Ishikawa (cell line): Measurements from ENCODE around the gene C11orf54.

ENCODE experiments used
- CEBPB ChIP-seq: IDR thresholded peaks from 2 replicates; pipeline ENCODE4 v1.6.1; 2012
- CREB1 ChIP-seq: IDR thresholded peaks from 2 replicates; pipeline ENCODE4 v1.6.1; 2012; ENCODE audit warnings: low read depth
- EGR1 ChIP-seq: IDR thresholded peaks from 2 replicates; pipeline ENCODE4 v1.6.1; 2012
- EP300 ChIP-seq: IDR thresholded peaks from 2 replicates; pipeline ENCODE4 v1.6.1; 2012; ENCODE audit warnings: borderline replicate concordance
- FOXM1 ChIP-seq: IDR thresholded peaks from 2 replicates; pipeline ENCODE4 v1.6.1; 2012; ENCODE audit warnings: low read depth, borderline replicate concordance
- NFIC ChIP-seq: IDR thresholded peaks from 2 replicates; pipeline ENCODE4 v1.6.1; 2012
- RAD21 ChIP-seq: IDR thresholded peaks from 2 replicates; pipeline ENCODE4 v1.6.1; 2012; ENCODE audit warnings: low read depth
- TAF1 ChIP-seq: IDR thresholded peaks from 2 replicates; pipeline ENCODE4 v1.6.1; 2012; ENCODE audit warnings: low read depth, mild to moderate bottlenecking
- TCF12 ChIP-seq: IDR thresholded peaks from 2 replicates; pipeline ENCODE4 v1.6.1; 2012; ENCODE audit warnings: low read depth
- TEAD4 ChIP-seq: IDR thresholded peaks from 2 replicates; pipeline ENCODE4 v1.6.1; 2012
- YY1 ChIP-seq: IDR thresholded peaks from 2 replicates; pipeline ENCODE4 v1.6.1; 2012; ENCODE audit warnings: low read depth
- ZBTB7A ChIP-seq: IDR thresholded peaks from 2 replicates; pipeline ENCODE4 v1.6.1; 2012; ENCODE audit warnings: low read depth
- TF ChIP-seq, protein P1 (sequence below): IDR thresholded peaks from 2 replicates; pipeline ENCODE4 v1.6.1; 2012; ENCODE audit warnings: low read depth, mild to moderate bottlenecking
- TF ChIP-seq, protein P2 (sequence below): IDR thresholded peaks from 2 replicates; pipeline ENCODE4 v1.6.1; 2012
- TF ChIP-seq, protein P3 (sequence below): IDR thresholded peaks from 2 replicates; pipeline ENCODE4 v1.6.1; 2012

The C11orf54 gene

DNA sequence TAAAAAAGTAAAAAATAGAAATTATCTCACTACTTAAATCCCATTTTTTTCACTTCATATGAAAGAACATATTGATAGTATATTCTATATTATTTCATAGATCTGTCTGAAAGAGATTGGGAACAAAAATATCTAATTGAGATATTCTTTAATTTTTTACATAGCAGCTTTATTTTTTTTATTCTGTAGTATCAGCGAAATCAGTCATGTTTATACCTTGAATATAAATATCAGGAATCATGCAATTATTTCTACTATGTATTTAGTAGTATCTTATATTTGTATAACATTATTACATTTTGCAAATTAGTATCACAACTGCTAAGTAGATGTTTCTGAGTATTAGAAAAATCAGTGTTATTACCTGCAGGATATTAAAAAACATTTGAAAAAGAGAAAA lies 20.4 kb downstream of the C11orf54 start:
- TF ChIP-seq YY1 (no peak), TAF1 (no peak), CREB1 (no peak), EGR1 (no peak), RAD21 (no peak), TCF12 (no peak), EP300 (no peak), ZBTB7A (no peak)
- TF ChIP-seq, protein P1, sequence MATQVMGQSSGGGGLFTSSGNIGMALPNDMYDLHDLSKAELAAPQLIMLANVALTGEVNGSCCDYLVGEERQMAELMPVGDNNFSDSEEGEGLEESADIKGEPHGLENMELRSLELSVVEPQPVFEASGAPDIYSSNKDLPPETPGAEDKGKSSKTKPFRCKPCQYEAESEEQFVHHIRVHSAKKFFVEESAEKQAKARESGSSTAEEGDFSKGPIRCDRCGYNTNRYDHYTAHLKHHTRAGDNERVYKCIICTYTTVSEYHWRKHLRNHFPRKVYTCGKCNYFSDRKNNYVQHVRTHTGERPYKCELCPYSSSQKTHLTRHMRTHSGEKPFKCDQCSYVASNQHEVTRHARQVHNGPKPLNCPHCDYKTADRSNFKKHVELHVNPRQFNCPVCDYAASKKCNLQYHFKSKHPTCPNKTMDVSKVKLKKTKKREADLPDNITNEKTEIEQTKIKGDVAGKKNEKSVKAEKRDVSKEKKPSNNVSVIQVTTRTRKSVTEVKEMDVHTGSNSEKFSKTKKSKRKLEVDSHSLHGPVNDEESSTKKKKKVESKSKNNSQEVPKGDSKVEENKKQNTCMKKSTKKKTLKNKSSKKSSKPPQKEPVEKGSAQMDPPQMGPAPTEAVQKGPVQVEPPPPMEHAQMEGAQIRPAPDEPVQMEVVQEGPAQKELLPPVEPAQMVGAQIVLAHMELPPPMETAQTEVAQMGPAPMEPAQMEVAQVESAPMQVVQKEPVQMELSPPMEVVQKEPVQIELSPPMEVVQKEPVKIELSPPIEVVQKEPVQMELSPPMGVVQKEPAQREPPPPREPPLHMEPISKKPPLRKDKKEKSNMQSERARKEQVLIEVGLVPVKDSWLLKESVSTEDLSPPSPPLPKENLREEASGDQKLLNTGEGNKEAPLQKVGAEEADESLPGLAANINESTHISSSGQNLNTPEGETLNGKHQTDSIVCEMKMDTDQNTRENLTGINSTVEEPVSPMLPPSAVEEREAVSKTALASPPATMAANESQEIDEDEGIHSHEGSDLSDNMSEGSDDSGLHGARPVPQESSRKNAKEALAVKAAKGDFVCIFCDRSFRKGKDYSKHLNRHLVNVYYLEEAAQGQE: no peak

DNA sequence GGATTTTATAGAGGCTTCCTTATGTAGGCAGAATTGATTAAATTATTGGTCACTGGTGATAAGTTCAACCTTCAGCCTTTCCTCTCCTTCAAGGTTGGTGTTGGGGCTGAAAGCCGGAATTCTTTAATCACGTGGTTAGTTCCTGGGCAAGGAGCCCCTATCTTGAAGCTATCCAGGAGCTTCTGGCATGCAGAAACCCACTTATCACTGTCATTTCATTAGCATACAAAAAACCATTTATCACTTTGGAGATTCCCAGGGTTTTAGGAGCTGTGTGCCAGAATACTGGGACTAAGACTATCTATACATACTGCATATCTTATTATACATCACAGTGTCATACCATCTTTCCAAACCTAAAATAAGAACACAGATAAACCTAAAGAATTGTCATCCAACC lies 24.1 kb downstream of the C11orf54 start:
- TF ChIP-seq, protein P1: no peak
- no peak for TF ChIP-seq TCF12
- no peak for TF ChIP-seq EP300
- TF ChIP-seq ZBTB7A: no peak
- TF ChIP-seq RAD21: no peak
- TF ChIP-seq NFIC: no peak
- no peak for TF ChIP-seq CEBPB
- TF ChIP-seq FOXM1: no peak
- TF ChIP-seq, protein P2, sequence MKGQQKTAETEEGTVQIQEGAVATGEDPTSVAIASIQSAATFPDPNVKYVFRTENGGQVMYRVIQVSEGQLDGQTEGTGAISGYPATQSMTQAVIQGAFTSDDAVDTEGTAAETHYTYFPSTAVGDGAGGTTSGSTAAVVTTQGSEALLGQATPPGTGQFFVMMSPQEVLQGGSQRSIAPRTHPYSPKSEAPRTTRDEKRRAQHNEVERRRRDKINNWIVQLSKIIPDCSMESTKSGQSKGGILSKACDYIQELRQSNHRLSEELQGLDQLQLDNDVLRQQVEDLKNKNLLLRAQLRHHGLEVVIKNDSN: no peak
- TF ChIP-seq TAF1: no peak
- no peak for TF ChIP-seq YY1
- no peak for TF ChIP-seq EGR1
- no peak for TF ChIP-seq CREB1
- no peak for TF ChIP-seq TEAD4
- TF ChIP-seq, protein P3, sequence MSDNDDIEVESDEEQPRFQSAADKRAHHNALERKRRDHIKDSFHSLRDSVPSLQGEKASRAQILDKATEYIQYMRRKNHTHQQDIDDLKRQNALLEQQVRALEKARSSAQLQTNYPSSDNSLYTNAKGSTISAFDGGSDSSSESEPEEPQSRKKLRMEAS: no peak

DNA sequence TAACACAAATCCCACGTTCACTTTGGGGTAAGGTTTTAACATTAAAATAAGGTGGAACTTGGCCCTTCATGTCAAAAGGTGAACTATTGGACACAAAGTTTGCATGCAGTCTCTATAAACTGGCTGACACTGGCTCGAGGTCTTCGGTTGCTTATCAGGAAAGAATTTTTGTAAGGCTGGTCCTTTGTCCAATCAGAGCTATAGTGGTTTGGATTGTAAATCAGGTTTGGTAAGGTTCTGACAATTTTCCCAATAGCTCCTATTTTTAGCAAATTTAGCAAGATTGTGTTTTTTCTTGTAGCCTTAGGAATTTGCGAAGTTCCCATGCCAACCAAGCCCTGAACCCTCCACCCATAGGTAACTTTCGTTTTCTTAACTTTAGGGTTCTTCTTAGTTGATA lies 25.0 kb downstream of the C11orf54 start:
- no peak for TF ChIP-seq TCF12
- TF ChIP-seq CEBPB: no peak

DNA sequence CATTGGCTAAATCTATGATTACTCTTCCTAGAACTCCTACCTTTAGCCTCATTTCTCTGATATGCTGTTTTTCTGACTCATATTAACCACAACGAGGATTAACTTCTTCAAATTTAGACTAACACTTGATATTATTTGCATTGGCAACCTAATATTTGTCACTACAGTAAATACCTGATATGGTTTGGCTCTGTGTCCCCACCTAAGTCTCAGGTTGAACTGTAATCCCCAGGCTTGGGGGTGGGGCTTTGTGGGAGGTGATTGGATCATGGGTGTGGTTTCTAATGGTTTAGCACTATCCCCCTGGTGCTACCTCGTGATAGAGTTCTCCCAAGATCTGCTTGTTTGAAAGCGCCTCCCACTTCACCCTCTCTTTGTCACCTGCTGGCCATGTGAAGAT lies 25.5 kb downstream of the C11orf54 start:
- TF ChIP-seq EGR1 (no peak), ZBTB7A (no peak), FOXM1 (no peak), NFIC (no peak), TAF1 (no peak), YY1 (no peak), TCF12 (no peak), CREB1 (no peak), TEAD4 (no peak), CEBPB (no peak), EP300 (no peak), RAD21 (no peak)
- TF ChIP-seq, protein P3: no peak
- TF ChIP-seq, protein P2: no peak
- TF ChIP-seq, protein P1: no peak

DNA sequence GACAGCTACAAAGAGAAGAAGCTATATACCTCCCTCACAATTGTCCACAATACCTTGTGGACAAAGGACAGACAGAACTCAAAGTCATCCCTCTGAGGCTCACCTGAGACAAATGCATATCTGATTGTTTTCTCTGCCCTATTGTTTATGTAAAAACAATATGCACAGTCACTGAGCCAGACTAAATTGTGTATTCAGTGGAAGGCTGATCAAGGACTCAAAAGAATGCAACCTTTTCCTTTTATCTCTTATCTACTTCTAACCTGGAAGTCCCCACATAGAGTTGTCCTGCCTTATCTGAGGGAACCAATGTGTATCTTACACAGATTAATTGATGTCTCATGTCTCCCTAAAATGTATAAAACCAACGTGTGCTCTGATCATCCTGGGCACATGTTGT lies 28.7 kb downstream of the C11orf54 start:
- TF ChIP-seq FOXM1 (no peak), CREB1 (no peak), RAD21 (no peak), TCF12 (no peak), EP300 (no peak), TEAD4 (no peak), YY1 (no peak), CEBPB (no peak), EGR1 (no peak), NFIC (no peak), ZBTB7A (no peak), TAF1 (no peak)
- TF ChIP-seq, protein P1: no peak
- TF ChIP-seq, protein P3: no peak
- TF ChIP-seq, protein P2: no peak
